Gastrocnemius medialis (tissue), 4 donors: Measurements from ENCODE around the gene TSPAN16. TPM values are rescaled to one million over a fixed set of nuclear protein-coding genes. Genes with fewer than 3 reads are reported as not detected.
"Not testable (repeated sequence)": the region's sequence is repeated elsewhere in the genome, so short reads cannot be mapped to it uniquely, and the experiment has no call there.

Source experiments
- ATAC-seq, 2 donors: fragments of 150-250 bp; one replicate each; pipeline ENCODE4 v1.9.1; 2016
- DNase-seq, 2 donors: peaks; one replicate each; pipeline ENCODE4 v3.0.0-alpha.2; 2019
- H3K27ac ChIP-seq, 4 donors: fragments of 200-600 bp; sonication (generic); 1 replicate in 1 of 4; 2 replicates in 3 of 4; pipeline ENCODE4 v1.5.1; 2016 to 2018; ENCODE audit warnings: mild to moderate bottlenecking in 2 of 4, moderate library complexity in 1 of 4
- H3K27me3 ChIP-seq, 3 donors: fragments of 200-600 bp; sonication (generic) in 2 of 3; 1 replicate in 1 of 3; 2 replicates in 2 of 3; pipeline versions ENCODE4 v1.5.1 to v1.6.0; 2016 to 2019; ENCODE audit warnings: mild to moderate bottlenecking in 1 of 3, moderate library complexity in 1 of 3
- H3K36me3 ChIP-seq, 2 donors: fragments of 200-600 bp; sonication (generic) in 1 of 2; one replicate each; pipeline ENCODE4 v1.5.1; 2017 to 2018
- H3K4me1 ChIP-seq, 2 donors: fragments of 200-600 bp; sonication (generic) in 1 of 2; one replicate each; pipeline ENCODE4 v1.5.1; 2016 to 2017; ENCODE audit warnings: mild to moderate bottlenecking in 2 of 2
- H3K4me3 ChIP-seq, 4 donors: fragments of 200-600 bp; sonication (generic) in 3 of 4; 1 replicate in 1 of 4; 2 replicates in 3 of 4; pipeline ENCODE4 v1.5.1; 2016 to 2019; ENCODE audit warnings: mild to moderate bottlenecking in 2 of 4
- H3K9me3 ChIP-seq, 3 donors: fragments of 200-600 bp; sonication (generic) in 2 of 3; 1 replicate in 1 of 3; 2 replicates in 2 of 3; pipeline ENCODE4 v1.5.1; 2016 to 2019
- CTCF ChIP-seq, 5 experiments: fragments of 450-650 bp in 3 of 5; fragments of 200-600 bp in 2 of 5; sonication (generic) in 2 of 5; IDR thresholded peaks in 4 of 5; conservative IDR thresholded peaks in 1 of 5; 1 replicate in 4 of 5; 2 replicates in 1 of 5; pipeline ENCODE4 v1.5.1; 2016 to 2019; ENCODE audit warnings: antibody characterized with exemption in 5 of 5, mild to moderate bottlenecking in 3 of 5, moderate library complexity in 3 of 5
- POLR2A ChIP-seq, 2 donors: fragments of 450-650 bp; IDR thresholded peaks; one replicate each; pipeline ENCODE4 v1.6.1; 2017; ENCODE audit warnings: antibody characterized with exemption in 2 of 2, mild to moderate bottlenecking in 2 of 2, moderate library complexity in 2 of 2
- in situ Hi-C, 4 donors: fragments of 200-750 bp; cut with MboI; loops; one replicate each; pipeline versions ENCODE4 v1.15.0 to v1.8.0; 2017; ENCODE audit warnings: low sequenced_read_pairs in 4 of 4
- intact Hi-C: fragments of 100-400 bp; cut with DNase I; formaldehyde crosslinking; loops from one replicate; pipeline ENCODE4 v1.15.1; 2023; ENCODE audit warnings: low total_unique reads
- total RNA-seq, 4 donors: library from RNA; depleted of rRNA; stranded (reverse); fragments of >200 nt; gene quantifications; one replicate each; pipeline versions ENCODE4 v1.1.0 to v1.2.3, GENCODE V29; 2016

Gene TSPAN16
- total RNA-seq, 4 donors from 2014 or later = not detected

GRCh38 chr19:11325544-11325943 is 29.6 kb downstream of the TSPAN16 start:
- H3K27ac ChIP-seq = no peak overlapping the region
- DNase-seq (no peak), ATAC-seq (no peak)
- no peak for TF ChIP-seq CTCF (IDR thresholded peaks at IDR 0.05 in 4 of 5, conservative IDR thresholded peaks at IDR 0.05 in 1 of 5)
- no peak for TF ChIP-seq POLR2A (IDR thresholded peaks at IDR 0.05)
- H3K9me3 ChIP-seq = no peaks in the 10 kb centered on the region
- peaks cover 0 to 30% of the 10 kb centered on the region in 2 donors for H3K36me3 ChIP-seq
- peaks cover 10 to 11% of the 10 kb centered on the region in 2 donors for H3K4me1 ChIP-seq
- H3K4me3 ChIP-seq = no peak overlapping the region
- no peaks in the 10 kb centered on the region for H3K27me3 ChIP-seq
- intact Hi-C loops = no loop called here
- in situ Hi-C loops = no loop called here

GRCh38 chr19:11330127-11330526 is 34.2 kb downstream of the TSPAN16 start:
- peaks cover 0 to 64% of the 10 kb centered on the region in 2 donors for H3K36me3 ChIP-seq
- no peaks in the 10 kb centered on the region for H3K27me3 ChIP-seq
- no peak for DNase-seq

GRCh38 chr19:11331502-11331901 is 35.5 kb downstream of the TSPAN16 start:
- Histone ChIP-seq H3K9me3 (no peaks in the 10 kb centered on the region), H3K36me3 (peaks cover 0 to 74% of the 10 kb centered on the region in 2 donors), H3K27ac (no peak overlapping the region), H3K27me3 (no peaks in the 10 kb centered on the region), H3K4me1 (no peaks in the 10 kb centered on the region), H3K4me3 (no peak overlapping the region)
- ATAC-seq = no peak
- in situ Hi-C loops (no loop called here), intact Hi-C loops (no loop called here)
- DNase-seq = no peak
- TF ChIP-seq CTCF (IDR thresholded peaks at IDR 0.05 in 4 of 5, conservative IDR thresholded peaks at IDR 0.05 in 1 of 5) (no peak), POLR2A (IDR thresholded peaks at IDR 0.05) (no peak)

More at GRCh38 chr19:11330127-11330526, 34.2 kb downstream of the TSPAN16 start:
- intact Hi-C loops = no loop called here
- H3K4me3 ChIP-seq = no peak overlapping the region
- TF ChIP-seq POLR2A (IDR thresholded peaks at IDR 0.05) (no peak), CTCF (IDR thresholded peaks at IDR 0.05 in 4 of 5, conservative IDR thresholded peaks at IDR 0.05 in 1 of 5) (no peak)
- H3K27ac ChIP-seq = no peak overlapping the region
- H3K9me3 ChIP-seq = no peaks in the 10 kb centered on the region
- ATAC-seq = no peak
- no peaks in the 10 kb centered on the region for H3K4me1 ChIP-seq
- in situ Hi-C loops = no loop called here

GRCh38 chr19:11332822-11333221 is 36.9 kb downstream of the TSPAN16 start:
- in situ Hi-C loops (no loop called here), intact Hi-C loops (no loop called here)
- no peaks in the 10 kb centered on the region for H3K9me3 ChIP-seq
- no peaks in the 10 kb centered on the region for H3K27me3 ChIP-seq
- no peak for TF ChIP-seq CTCF (IDR thresholded peaks at IDR 0.05 in 4 of 5, conservative IDR thresholded peaks at IDR 0.05 in 1 of 5)
- TF ChIP-seq POLR2A (IDR thresholded peaks at IDR 0.05) = no peak
- H3K4me3 ChIP-seq = no peak overlapping the region
- no peaks in the 10 kb centered on the region for H3K4me1 ChIP-seq
- no peak overlapping the region for H3K27ac ChIP-seq
- H3K36me3 ChIP-seq = peaks cover 0 to 61% of the 10 kb centered on the region in 2 donors
- ATAC-seq = no peak
- no peak for DNase-seq

GRCh38 chr19:11333838-11334237 is 37.9 kb downstream of the TSPAN16 start:
- H3K27me3 ChIP-seq, ATAC-seq, H3K4me1 ChIP-seq, DNase-seq, H3K27ac ChIP-seq, H3K4me3 ChIP-seq, in situ Hi-C loops, intact Hi-C loops, H3K9me3 ChIP-seq: not testable (repeated sequence)
- peaks cover 0 to 56% of the 10 kb centered on the region in 2 donors for H3K36me3 ChIP-seq
